Astrocyte of the spinal cord (primary cell): ENCODE results near the gene PRSS27.
"Not testable (repeated sequence)": the region's sequence is repeated elsewhere in the genome, so short reads cannot be mapped to it uniquely, and the experiment has no call there.

Experiments
- DNase-seq: peaks from one replicate; pipeline ENCODE4 v3.0.0; 2011; ENCODE audit warnings: low read depth, low spot score
- H3K4me3 ChIP-seq: 2 replicates; pipeline ENCODE4 v1.5.1; 2011; ENCODE audit warnings: low read depth, mild to moderate bottlenecking, low read length, moderate library complexity
- in situ Hi-C: cut with HindIII; loops from 2 replicates; pipeline ENCODE4 v1.10.0; 2017; ENCODE audit warnings: low sequenced_read_pairs
- TF ChIP-seq, protein P1 (sequence below): IDR thresholded peaks from 2 replicates; pipeline ENCODE4 v1.5.1; 2012; ENCODE audit warnings: low read depth, mild to moderate bottlenecking, low read length, inconsistent platforms

Gene PRSS27

GRCh38 chr16:2697401-2697948, 22.5 kb downstream of the PRSS27 start:
- in situ Hi-C loops: no loop called here
- no peak overlapping the region for H3K4me3 ChIP-seq
- TF ChIP-seq, protein P1, sequence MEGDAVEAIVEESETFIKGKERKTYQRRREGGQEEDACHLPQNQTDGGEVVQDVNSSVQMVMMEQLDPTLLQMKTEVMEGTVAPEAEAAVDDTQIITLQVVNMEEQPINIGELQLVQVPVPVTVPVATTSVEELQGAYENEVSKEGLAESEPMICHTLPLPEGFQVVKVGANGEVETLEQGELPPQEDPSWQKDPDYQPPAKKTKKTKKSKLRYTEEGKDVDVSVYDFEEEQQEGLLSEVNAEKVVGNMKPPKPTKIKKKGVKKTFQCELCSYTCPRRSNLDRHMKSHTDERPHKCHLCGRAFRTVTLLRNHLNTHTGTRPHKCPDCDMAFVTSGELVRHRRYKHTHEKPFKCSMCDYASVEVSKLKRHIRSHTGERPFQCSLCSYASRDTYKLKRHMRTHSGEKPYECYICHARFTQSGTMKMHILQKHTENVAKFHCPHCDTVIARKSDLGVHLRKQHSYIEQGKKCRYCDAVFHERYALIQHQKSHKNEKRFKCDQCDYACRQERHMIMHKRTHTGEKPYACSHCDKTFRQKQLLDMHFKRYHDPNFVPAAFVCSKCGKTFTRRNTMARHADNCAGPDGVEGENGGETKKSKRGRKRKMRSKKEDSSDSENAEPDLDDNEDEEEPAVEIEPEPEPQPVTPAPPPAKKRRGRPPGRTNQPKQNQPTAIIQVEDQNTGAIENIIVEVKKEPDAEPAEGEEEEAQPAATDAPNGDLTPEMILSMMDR: no peak
- DNase-seq: no peak

DNA sequence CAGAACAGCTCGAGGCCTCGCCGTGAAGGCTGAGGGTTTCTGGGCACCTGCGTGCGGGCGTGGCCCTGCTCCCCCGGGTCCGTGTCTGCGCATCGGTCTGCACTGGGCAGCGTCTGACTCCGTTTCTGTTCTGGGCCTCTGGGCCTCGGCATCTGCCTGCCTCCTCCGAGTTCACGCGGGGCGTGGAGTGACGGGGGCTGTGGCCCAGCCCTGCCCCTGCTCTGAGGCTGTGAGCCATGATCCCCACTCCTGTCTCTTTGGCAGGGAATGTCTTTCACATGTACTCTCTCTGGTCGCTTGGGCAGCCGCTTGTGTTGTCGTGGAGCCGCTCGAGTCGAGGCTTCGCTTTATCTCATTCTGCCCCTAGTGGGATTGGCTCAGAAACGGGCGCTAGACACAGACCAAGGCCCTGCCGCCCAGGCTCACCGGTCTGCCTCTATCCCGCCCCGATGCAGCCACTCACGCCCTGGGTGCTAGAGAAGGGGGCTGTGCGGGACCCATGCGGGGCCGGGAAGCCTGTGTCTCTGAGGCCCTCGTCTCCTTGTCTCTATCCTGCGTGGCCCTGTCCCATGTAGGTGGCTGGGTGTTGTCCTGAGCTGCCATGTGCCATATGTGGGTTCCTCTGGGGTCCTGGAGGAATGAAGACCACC, 23.3 kb downstream of the PRSS27 start:
- in situ Hi-C loops, DNase-seq, H3K4me3 ChIP-seq: not testable (repeated sequence)

DNA sequence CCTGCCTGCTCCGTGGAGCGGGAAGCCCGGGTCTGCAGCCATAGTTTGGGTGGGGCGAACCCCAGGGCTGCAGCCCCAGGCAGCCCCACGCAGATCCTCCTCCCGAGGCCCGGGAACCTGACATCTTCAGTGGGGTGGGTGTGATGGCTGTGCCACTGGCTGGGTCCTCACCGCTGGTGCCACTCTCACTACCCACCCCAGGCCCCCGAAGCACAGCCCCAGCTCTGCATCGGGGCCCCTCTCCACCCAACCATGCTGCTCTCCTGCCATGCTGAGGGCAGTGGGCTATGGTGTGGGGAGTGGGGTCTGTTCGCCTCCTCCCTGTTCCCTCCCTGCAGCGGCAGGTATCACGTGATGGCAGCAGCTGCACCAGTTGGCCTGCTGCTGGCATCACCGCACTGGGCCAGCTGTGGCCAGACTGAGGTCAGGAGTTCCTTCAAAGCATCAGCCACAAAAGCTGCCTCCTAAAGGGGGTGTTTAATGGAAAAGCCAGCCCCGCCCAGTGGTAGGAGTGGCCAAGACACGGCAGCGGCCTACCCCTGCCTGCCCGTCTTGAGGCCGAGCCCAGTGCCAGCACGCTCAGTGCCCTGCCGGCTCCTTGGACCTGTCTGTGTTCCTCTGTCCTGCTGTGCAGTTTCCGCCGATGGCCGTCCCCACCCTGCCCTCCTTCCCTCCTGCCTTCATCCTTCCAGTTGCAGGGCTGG, 26.9 kb downstream of the PRSS27 start:
- in situ Hi-C loops: no loop called here
- DNase-seq: peak; percentile 72
- TF ChIP-seq, protein P1: no peak
- H3K4me3 ChIP-seq: no peak overlapping the region

- no peak for DNase-seq
- in situ Hi-C loops: no loop called here
- TF ChIP-seq, protein P1: no peak
- no peak overlapping the region for H3K4me3 ChIP-seq
Measured at GRCh38 chr16:2692251-2692947, 27.6 kb downstream of the PRSS27 start.

DNA sequence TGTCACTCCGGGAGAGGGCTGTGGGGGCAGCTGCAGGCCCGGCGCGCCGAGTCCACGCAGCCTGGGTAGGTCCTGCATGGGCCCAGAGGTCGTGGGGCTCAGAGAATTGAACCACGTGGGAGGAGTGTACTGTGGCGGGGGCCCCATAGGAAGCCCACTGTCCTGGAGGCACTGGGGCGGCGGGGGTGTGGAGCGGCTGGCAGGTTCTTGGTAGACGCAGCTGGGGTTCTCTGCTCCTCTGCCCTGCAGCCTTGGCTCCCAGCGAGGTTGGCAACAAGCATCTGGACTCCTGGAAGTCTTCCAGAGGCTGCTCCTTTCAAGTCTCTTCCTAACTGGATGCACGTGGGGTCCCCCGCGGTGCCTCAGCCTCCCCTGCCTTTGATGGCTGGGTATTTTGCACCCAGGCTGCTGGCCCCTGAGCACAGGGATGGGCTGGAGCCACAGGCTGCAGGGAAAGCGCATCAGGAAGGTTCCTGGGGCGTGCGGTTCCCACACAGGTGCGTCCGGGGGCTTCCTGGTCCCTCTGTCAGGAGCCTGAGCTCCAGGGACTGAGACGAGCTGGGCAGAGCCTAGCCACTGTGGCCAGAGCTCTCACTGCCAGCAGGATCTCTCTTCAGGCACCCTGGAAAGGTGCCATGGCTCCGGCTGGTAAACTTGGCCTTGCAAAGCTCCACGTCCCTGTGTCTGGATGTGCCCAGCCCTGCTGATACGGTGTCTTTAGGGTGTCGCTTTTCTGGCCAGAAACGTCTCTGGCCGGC, 28.4 kb downstream of the PRSS27 start:
- no peak overlapping the region for H3K4me3 ChIP-seq
- in situ Hi-C loops: no loop called here
- TF ChIP-seq, protein P1: no peak
- no peak for DNase-seq

DNA sequence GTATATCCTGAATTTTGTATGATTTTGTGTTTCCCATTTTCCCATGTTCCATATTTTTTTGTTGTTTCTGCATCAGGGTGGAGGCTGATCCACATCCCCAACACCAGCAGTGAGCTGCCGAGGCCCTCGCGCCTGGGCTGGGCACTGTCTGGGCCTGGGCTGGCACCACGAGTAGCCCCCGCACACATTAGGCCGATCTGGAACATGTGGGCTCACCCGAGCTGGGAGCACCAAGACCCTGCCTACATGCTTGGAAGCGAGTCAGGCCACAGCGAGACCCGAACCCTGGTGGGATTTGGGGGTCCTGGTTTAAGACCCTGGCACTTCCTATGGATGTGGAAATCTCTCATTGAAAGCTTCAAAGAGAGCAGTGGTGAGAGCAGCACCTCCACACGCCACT, 29.2 kb downstream of the PRSS27 start:
- no peak for DNase-seq
- no peak overlapping the region for H3K4me3 ChIP-seq
- in situ Hi-C loops: no loop called here
- TF ChIP-seq, protein P1: no peak
